Measurements from ENCODE around the gene PRDM11.

The PRDM11 gene

DNA sequence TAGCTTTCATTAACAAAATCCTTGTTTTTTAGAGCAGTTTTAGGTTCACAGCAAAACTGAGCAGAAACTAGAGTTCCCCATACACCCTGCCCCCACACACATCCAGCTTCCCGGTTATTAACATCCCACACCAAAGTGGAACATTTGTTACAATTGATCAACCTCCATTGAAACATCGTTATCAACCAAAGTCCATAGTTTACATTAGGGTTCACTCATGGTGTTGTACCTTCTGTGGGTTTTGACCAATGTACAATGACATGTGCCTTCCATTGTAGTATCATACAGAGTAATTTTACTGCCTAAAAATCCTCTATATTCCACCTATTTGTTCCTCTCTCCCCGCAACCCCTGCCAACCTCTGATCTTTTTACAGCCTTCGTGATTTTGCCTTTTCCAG lies 28.5 kb downstream of the PRDM11 start:
- no peak for DNase-seq (ENCODE audit: low spot score)

DNA sequence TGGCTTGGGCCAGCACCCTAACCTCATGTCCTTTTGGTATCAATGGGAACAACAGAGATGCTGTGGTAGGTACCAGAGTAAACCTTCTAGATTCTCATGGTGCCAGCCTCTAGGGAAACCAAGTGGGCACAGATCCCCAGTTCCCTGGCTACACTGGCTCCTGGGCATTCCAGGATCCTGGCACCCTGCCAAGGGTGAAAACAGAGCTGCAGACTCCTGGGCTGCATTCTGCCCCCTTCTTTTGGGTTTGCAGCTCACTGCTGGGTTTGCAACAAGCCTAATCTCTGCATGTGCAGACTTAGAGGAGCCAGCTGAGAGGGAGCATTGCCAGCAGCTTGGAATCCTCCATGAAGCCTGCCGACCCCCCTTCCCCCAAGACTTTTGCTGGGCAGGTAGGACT lies 30.6 kb downstream of the PRDM11 start:
- DNase-seq (ENCODE audit: low spot score), result no peak

- no peak for DNase-seq (ENCODE audit: low spot score)
These were observed 31.8 kb downstream of the PRDM11 start for GRCh38 chr11:45178223-45178622.

- no peak for DNase-seq (ENCODE audit: low spot score)
These were observed 32.6 kb downstream of the PRDM11 start for GRCh38 chr11:45178890-45179671.

- DNase-seq (ENCODE audit: low spot score), result no peak
These were observed 33.3 kb downstream of the PRDM11 start for GRCh38 chr11:45179686-45180178.

DNA sequence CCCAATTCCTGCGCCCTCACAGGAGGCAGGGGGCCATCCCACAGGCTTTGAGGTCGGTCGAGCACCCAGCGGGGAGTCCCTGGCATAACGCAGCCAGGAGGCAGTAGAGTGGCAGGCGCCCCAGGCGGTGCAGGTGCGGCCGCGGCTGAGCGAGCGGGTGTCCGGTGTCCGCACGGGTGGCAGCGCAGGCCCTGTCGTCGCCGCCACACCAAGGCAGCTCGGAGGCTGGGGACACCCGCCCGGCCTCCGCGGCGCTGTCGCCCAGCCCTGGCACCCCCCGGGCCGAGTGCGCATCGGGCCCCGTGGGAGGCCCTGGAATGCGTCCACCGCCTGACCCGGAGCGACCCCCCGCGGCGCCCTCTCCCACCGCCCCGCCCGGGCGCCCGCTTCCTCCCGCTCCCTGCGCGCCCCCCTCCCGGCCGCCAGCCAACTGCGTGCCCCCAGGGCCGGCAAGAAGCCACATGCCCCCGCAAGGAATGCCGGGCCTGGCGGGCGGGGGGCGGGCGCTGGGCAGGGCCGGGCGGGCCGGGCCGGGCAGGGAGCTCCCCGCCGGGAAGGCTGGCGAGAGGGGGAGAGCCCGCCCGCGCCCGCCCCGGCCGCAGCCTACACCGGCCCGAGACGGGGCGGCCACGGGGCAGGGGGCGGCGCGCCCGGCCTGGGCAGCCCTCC lies 33.9 kb downstream of the PRDM11 start:
- DNase-seq (ENCODE audit: low spot score), result peak; percentile 61

GRCh38 chr11:45180848-45181192 lies 34.4 kb downstream of the PRDM11 start:
- peak; percentile 54 for DNase-seq (ENCODE audit: low spot score)

- DNase-seq (ENCODE audit: low spot score), result no peak
These were observed 34.9 kb downstream of the PRDM11 start for GRCh38 chr11:45181193-45181888.

DNA sequence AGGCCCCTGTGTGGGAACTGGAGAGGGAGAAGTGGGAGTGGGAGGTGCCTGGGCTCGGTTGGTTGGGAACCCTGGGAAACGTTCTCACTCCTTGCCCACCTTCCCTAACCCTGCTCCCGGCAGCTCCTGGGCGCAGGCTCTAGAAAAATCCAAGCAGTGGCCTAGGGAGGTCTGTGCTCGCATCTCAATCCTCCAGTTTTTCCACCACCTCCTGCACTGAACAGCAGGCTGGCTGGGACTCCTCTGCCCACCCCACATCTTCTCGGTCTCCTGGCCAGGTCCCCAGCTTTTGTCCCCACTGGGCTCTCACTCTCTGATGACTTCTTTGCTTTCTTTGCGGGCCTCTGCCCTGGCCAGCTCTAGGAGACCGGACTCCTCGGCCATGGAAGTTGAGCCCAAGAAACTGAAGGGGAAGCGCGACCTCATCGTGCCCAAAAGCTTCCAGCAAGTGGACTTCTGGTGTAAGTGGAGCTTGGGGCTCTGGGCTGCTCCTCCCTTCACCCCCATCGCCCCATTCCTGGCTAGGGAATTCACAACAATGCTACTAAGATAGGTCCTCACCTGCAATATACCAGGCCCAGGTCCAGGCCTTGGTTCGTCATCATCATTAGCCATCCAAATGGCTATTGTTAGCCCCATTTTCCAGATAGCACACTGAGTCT lies 35.6 kb downstream of the PRDM11 start:
- DNase-seq (ENCODE audit: low spot score), result no peak

- DNase-seq (ENCODE audit: low spot score), result peak; percentile 34
These were observed 36.5 kb downstream of the PRDM11 start for GRCh38 chr11:45182902-45183301.

- no peak for DNase-seq (ENCODE audit: low spot score)
These were observed 38.2 kb downstream of the PRDM11 start for GRCh38 chr11:45184640-45185039.

DNA sequence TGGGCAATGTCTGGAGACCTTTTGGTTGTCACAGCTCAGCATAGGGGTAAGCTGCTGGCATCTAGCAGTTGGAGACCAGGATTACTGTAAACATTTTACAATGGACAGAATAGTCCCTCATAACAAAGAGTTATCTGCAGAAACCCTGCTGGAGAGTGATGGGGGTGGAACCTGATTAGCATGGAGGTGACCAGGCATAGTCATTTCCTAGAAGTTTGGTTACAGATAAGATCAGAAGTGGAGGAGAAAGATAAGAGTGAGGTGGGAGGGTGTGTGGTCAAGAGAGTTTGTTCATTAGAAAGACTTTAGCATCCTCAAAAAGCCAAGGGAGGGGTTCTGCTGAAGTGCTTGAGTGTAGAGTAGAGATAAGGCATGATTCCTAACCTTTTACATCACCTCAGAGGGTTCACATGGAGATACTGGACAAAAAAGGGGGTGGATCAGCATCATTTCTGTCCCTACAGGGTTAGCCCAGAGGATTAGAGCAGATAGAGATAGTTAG lies 38.8 kb downstream of the PRDM11 start:
- no peak for DNase-seq (ENCODE audit: low spot score)

- no peak for DNase-seq (ENCODE audit: low spot score)
These were observed 40.9 kb downstream of the PRDM11 start for GRCh38 chr11:45187375-45187774.

GRCh38 chr11:45188127-45188526 lies 41.7 kb downstream of the PRDM11 start:
- DNase-seq (ENCODE audit: low spot score), result no peak

GRCh38 chr11:45189230-45189629 lies 42.8 kb downstream of the PRDM11 start:
- DNase-seq (ENCODE audit: low spot score), result no peak

GRCh38 chr11:45193695-45194094 lies 47.3 kb downstream of the PRDM11 start:
- DNase-seq (ENCODE audit: low spot score), result no peak

DNA sequence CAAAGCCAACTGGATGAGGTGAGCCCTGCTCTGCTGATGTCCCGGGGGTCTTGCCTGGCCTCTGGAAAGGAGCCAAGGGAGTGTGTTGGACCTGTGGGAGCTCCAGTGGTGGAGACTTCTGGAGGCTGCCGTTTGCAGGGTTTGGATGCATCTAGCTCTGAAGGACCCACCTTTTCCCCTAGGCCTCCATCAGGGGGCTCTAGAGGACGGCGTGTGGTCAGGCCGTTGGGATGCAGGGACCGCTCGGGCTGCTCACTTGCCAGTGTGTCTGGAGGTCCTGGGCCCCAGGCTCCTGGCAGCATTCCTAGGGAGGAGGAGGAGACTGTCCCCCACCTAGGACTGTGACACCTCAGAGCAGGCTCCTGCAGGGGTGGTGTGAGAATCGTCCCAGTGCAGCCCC lies 58.3 kb downstream of the PRDM11 start:
- DNase-seq (ENCODE audit: low spot score), result no peak

GRCh38 chr11:45205978-45206377 lies 59.5 kb downstream of the PRDM11 start:
- no peak for DNase-seq (ENCODE audit: low spot score)

GRCh38 chr11:45208135-45208534 lies 61.7 kb downstream of the PRDM11 start:
- no peak for DNase-seq (ENCODE audit: low spot score)

- no peak for DNase-seq (ENCODE audit: low spot score)
These were observed 62.8 kb downstream of the PRDM11 start for GRCh38 chr11:45209000-45209879.

All from germinal center (tissue), 1 donor.